ENCODE results near the gene SIKE1.

DNA sequence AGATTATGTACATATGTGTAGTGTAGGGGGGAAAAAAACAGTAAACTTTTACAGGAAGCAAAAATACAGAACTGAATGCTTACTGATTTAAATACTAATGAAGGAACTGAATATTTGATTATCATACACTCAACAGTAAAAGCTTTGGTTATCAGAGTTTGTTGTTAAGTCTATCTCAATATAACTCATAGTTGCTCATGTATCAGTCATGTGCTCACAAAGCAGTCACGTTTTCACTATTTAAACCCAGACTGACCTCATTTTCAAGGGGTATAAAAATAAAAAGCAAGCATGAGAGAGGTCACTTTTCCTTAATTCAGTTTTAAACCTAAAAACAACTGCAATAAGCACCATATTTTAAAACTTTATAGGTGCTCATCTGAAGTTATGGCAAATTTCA is 57.0 kb downstream of the SIKE1 start:
- TF ChIP-seq POLR2A (IDR thresholded peaks at IDR 0.05): no peak
- TF ChIP-seq, protein P1, sequence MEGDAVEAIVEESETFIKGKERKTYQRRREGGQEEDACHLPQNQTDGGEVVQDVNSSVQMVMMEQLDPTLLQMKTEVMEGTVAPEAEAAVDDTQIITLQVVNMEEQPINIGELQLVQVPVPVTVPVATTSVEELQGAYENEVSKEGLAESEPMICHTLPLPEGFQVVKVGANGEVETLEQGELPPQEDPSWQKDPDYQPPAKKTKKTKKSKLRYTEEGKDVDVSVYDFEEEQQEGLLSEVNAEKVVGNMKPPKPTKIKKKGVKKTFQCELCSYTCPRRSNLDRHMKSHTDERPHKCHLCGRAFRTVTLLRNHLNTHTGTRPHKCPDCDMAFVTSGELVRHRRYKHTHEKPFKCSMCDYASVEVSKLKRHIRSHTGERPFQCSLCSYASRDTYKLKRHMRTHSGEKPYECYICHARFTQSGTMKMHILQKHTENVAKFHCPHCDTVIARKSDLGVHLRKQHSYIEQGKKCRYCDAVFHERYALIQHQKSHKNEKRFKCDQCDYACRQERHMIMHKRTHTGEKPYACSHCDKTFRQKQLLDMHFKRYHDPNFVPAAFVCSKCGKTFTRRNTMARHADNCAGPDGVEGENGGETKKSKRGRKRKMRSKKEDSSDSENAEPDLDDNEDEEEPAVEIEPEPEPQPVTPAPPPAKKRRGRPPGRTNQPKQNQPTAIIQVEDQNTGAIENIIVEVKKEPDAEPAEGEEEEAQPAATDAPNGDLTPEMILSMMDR (IDR thresholded peaks at IDR 0.05): no peak
